Activated CD8-positive, alpha-beta T cell treated with anti-CD3 and anti-CD28 coated beads, Interleukin-2, amount 10 ng/mL, durations not matched to agents 7 days and 5 days (primary cell): ENCODE data around the gene CEP63. TPM values are rescaled to one million over a fixed set of nuclear protein-coding genes. Genes with fewer than 3 reads are reported as not detected.

Experiments used
- ATAC-seq: fragments of 150-1000 bp; cut with Tn5 transposase; one replicate; pipeline ENCODE4 v1.10.0; 2021; ENCODE audit warnings: moderate library complexity
- CTCF ChIA-PET: fragments of 350-600 bp; sonication (Branson Sonifier 250); formaldehyde crosslinking; loops from one replicate; lab custom pipeline; 2021; ENCODE audit warnings: antibody characterized with exemption; lab: Charles Lee
- POLR2A ChIA-PET: fragments of 350-600 bp; sonication (Branson Sonifier 250); formaldehyde crosslinking; loops from one replicate; lab custom pipeline; 2021; ENCODE audit warnings: antibody characterized with exemption; lab: Charles Lee
- DNase-seq: peaks from one replicate; pipeline ENCODE4 v3.0.0-alpha.2; 2020
- H3K27ac Mint-ChIP-seq: one replicate; pipeline ENCODE4 v1.8.0; 2021; ENCODE audit warnings: mild to moderate bottlenecking, mixed read lengths
- H3K27me3 Mint-ChIP-seq: one replicate; pipeline ENCODE4 v1.8.0; 2021; ENCODE audit warnings: low read depth, mixed read lengths
- H3K36me3 Mint-ChIP-seq: one replicate; pipeline ENCODE4 v1.8.0; 2021; ENCODE audit warnings: low read depth, mixed read lengths
- H3K4me1 Mint-ChIP-seq: one replicate; pipeline ENCODE4 v1.8.0; 2021; ENCODE audit warnings: low read depth, mixed read lengths
- H3K4me3 Mint-ChIP-seq: one replicate; pipeline ENCODE4 v1.8.0; 2021; ENCODE audit warnings: mild to moderate bottlenecking, mixed read lengths
- H3K9me3 Mint-ChIP-seq: one replicate; pipeline ENCODE4 v1.8.0; 2022; ENCODE audit warnings: mixed read lengths; ENCODE audit not compliant: insufficient read depth
- total RNA-seq, 2 experiments: library from RNA; stranded (reverse); gene quantifications; one replicate each; pipeline ENCODE4 v1.2.3, GENCODE V29; 2021

CEP63 gene
- total RNA-seq, 2 experiments from 2014 or later, result 26.5 to 27.7 TPM

DNA sequence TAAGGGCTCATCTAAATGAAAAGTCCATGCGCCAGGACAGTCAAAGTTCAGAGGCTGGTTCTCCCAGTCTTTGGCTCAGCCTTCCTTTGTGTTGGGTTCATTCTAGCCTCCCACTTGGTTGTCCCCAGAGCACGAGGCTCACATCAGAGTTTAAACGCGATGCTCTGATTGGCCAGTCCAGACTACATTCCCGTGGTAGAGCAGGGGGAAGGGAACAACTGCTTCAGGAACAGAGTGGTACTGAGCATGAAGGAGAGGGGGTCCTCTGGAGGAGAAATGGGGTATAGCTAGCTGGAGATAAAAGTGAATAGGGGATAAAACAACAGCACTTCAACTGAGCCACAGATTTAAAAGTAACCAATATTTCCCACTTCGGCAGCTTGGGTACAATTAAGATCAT lies 32.2 kb upstream of the CEP63 start:
- no peak overlapping the region for H3K27ac Mint-ChIP-seq
- no peaks in the 10 kb centered on the region for H3K36me3 Mint-ChIP-seq
- H3K4me3 Mint-ChIP-seq, result no peak overlapping the region
- CTCF ChIA-PET, result interaction anchor here (1.2 kb wide), 1 partner anchor 145 kb away, joined by 3 read pairs; no protein-coding TSS in a partner anchor
- ATAC-seq (no peak), DNase-seq (no peak)
- H3K4me1 Mint-ChIP-seq, result no peaks in the 10 kb centered on the region
- POLR2A ChIA-PET, result no interaction called here
- H3K27me3 Mint-ChIP-seq, result peaks cover 21% of the 10 kb centered on the region
- no peaks in the 10 kb centered on the region for H3K9me3 Mint-ChIP-seq

DNA sequence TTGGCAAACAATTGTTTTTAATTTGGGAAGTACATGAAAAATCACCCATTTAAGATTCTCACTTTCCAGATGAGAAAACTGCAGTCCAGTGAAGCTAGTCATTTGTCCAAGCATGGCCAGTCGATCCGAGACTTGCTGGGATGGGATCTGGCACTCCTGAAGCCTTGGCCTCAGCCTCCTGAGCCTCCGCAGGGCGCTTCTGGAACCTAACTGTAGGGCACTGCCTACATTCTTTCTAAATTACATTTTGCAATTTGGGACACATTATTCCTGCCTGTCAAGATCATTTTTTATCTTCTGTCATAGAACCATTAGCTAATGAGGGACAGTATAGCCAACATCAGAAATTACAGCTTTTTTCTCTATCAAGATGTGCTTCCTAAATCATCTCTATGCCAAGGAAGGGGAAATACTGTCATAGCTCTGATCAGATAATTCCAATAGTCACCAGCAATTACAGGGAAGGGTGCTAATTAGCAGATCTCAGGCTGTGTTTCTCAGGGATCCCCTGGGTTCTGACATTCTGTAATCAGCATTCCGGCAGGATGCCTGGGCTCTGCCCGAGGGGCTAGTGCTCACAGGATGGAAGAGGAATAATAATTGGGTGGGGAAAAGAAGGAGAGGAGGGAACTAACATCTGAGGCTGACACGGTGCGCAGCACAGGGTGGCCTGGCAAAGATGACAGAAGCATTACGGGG lies 28.3 kb upstream of the CEP63 start:
- DNase-seq (no peak), ATAC-seq (no peak)
- Mint-ChIP-seq H3K4me1 (no peaks in the 10 kb centered on the region), H3K36me3 (no peaks in the 10 kb centered on the region), H3K27ac (no peak overlapping the region), H3K4me3 (no peak overlapping the region), H3K27me3 (peaks cover 21% of the 10 kb centered on the region), H3K9me3 (no peaks in the 10 kb centered on the region)
- ChIA-PET POLR2A (no interaction called here), CTCF (no interaction called here)

DNA sequence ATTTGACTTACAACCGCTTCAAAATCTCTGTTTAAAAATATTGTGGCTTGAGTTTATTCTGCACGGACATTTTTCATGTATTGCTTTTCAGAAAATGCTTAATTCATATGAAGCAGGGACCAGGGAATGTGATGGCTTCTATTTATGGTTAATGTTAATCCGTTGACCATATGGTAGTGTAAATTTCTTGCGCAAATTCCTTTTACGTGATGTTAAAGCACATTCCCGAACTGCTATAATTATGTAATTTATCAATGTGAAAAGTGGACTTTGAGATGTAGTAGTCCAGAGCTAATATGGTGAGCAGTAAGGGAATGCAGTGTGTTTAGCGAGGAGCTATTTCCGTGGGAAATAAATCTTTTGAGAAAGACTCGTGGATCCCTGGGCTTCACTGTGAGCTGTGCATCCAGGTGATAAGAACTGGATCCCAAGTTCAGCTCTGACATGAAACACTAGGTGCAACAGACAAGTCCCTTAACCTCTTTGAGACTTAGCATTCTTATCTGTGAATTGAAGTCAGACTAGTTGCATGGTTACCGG lies 27.4 kb upstream of the CEP63 start:
- DNase-seq (no peak), ATAC-seq (no peak)
- H3K9me3 Mint-ChIP-seq, result no peaks in the 10 kb centered on the region
- H3K36me3 Mint-ChIP-seq, result no peaks in the 10 kb centered on the region
- H3K4me3 Mint-ChIP-seq, result no peak overlapping the region
- ChIA-PET POLR2A (no interaction called here), CTCF (no interaction called here)
- H3K27me3 Mint-ChIP-seq, result peaks cover 16% of the 10 kb centered on the region
- H3K27ac Mint-ChIP-seq, result no peak overlapping the region
- no peaks in the 10 kb centered on the region for H3K4me1 Mint-ChIP-seq

DNA sequence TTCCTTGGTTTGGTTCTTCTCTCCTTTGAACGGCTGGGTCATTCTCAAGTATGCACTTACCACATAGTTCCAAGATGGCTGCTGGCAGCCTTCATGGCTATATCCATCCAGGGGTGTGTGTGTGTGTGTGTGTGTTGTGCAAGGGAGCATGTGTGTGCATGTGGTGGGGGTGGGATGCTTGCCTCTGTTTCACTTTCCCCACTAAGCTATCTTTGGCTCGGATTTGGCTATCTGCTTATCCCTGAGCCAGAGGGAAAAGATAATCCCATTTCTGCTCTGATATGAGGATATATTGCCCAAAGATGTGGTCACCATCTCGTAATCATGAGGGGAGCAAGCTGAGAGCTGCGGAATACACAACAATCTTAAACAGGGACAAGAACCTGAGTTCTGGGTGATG lies 26.3 kb upstream of the CEP63 start:
- H3K27me3 Mint-ChIP-seq, result peaks cover 16% of the 10 kb centered on the region
- ATAC-seq (no peak), DNase-seq (no peak)
- H3K9me3 Mint-ChIP-seq, result no peaks in the 10 kb centered on the region
- no peaks in the 10 kb centered on the region for H3K36me3 Mint-ChIP-seq
- no peak overlapping the region for H3K27ac Mint-ChIP-seq
- ChIA-PET POLR2A (no interaction called here), CTCF (interaction anchor here (0.9 to 1.1 kb wide), 3 partner anchors 13 to 247 kb away, joined by 3 to 4 read pairs (median 3); no protein-coding TSS in a partner anchor)
- H3K4me3 Mint-ChIP-seq, result no peak overlapping the region
- H3K4me1 Mint-ChIP-seq, result no peaks in the 10 kb centered on the region

DNA sequence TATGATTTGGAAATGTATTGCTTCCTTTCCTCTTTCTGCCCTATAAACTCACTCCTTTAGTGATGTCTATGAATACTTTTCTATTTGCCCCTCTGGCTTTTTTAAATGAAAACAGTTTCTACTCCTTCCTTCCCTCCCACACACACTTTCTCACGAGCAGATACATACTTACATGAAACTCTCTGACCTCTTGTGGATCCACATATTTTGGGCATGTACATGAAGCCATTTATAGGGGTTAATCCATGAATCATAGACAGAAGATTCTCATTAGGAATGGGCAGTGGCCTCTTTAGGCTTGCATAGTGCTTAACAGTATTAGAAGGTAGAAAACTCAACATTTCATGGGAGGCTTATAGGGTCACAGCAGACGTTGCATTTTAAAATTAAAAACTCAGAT lies 24.9 kb upstream of the CEP63 start:
- DNase-seq, result no peak
- POLR2A ChIA-PET, result no interaction called here
- Mint-ChIP-seq H3K4me1 (no peaks in the 10 kb centered on the region), H3K27me3 (peaks cover 16% of the 10 kb centered on the region), H3K4me3 (no peak overlapping the region), H3K36me3 (no peaks in the 10 kb centered on the region), H3K9me3 (no peaks in the 10 kb centered on the region), H3K27ac (no peak overlapping the region)
- CTCF ChIA-PET, result no interaction called here
- no peak for ATAC-seq

DNA sequence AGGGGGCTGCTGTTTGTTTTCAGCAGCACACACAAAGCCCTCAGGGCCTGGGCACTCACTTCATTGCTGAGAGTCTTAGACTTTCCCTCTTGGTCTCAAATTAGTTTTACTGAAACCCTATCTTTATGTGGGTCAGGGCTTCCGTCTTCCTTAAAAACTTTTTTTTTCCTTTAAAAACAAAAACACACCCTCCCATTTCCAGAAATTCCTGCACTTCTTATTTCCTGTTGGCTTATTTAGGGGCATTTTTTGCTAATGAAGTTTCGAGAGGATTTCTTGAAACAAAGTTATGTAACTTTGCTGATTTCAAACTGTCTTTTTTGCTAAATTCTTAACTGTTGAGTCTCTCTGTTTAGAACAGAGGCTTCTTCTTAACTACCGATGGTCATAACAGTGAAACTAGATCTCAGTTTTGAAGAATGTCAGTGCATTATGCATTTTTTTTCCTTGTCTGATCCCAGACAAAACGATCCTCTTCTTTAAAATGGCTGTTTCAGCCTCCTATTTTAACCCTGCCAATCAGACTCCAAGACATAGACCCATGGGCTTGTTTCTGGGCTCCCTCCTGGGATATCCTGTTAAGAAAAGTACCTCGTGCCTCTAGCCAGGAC lies 23.4 kb upstream of the CEP63 start:
- ChIA-PET POLR2A (no interaction called here), CTCF (no interaction called here)
- no peak for ATAC-seq
- Mint-ChIP-seq H3K36me3 (no peaks in the 10 kb centered on the region), H3K27ac (no peak overlapping the region), H3K27me3 (peaks cover 13% of the 10 kb centered on the region), H3K9me3 (no peaks in the 10 kb centered on the region), H3K4me3 (no peak overlapping the region), H3K4me1 (no peaks in the 10 kb centered on the region)
- no peak for DNase-seq

DNA sequence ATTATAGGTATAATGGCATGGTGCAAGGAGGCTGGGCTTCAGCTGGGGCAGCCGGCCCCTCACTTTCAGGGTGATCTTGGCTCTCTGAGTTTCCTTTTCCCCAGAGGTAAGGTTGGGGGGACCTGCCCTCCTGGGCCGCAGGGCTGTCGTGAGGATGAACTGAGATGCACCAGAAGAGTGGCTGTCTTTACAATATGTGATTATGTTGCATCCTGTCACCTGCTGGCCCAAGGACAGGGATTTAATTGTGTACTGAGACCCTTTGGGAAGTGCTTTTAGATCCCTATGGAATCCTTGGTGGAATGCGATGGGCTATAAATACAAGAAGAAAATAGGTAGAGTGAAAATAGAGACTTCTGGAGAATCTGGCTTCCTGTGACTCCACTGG lies 22.2 kb upstream of the CEP63 start:
- DNase-seq, result no peak
- ChIA-PET CTCF (interaction anchor here (1.0 kb wide), 1 partner anchor 10 kb away, joined by 3 read pairs; no protein-coding TSS in a partner anchor), POLR2A (interaction anchor here (0.8 kb wide), 1 partner anchor 22 kb away, joined by 3 read pairs; the partner anchor contains the start of genes ANAPC13 and CEP63)
- Mint-ChIP-seq H3K27me3 (peaks cover 9% of the 10 kb centered on the region), H3K36me3 (no peaks in the 10 kb centered on the region), H3K4me1 (no peaks in the 10 kb centered on the region), H3K4me3 (no peak overlapping the region), H3K9me3 (no peaks in the 10 kb centered on the region), H3K27ac (no peak overlapping the region)
- ATAC-seq, result no peak

DNA sequence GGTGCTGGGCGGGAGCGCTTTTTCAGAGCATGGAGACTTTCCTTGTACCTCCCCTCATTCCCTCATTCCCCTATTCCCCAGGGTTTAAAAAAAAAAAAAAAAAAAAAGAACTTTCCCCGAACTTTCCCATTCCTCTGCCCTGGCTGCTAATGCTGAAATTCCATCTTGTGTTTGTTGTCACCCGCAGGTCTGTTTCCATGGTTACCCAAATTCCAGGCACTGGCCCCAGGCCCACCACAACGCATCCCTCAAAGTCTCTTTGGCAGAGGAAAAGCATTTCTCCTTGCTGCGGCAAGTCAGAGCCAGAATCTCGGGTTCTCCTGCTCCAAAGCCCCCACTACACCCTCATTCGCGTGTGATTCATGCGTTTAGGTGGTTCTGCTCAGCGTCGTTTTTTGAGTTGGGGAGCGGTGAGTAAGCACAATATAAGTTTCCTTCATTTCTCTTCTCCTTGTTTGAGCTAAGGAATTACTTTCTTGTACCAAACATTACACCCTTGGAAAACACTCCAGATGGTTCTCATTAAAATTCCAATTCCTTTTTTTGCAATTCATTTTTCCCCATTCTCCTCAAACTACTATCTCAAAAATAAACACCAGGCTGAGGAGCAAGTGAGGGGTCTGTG lies 21.7 kb upstream of the CEP63 start:
- Mint-ChIP-seq H3K27me3 (peaks cover 9% of the 10 kb centered on the region), H3K9me3 (no peaks in the 10 kb centered on the region), H3K4me3 (no peak overlapping the region), H3K4me1 (no peaks in the 10 kb centered on the region), H3K36me3 (no peaks in the 10 kb centered on the region), H3K27ac (no peak overlapping the region)
- POLR2A ChIA-PET, result interaction anchor here (0.8 kb wide), 1 partner anchor 21 kb away, joined by 3 read pairs; the partner anchor contains the start of genes ANAPC13 and CEP63
- ATAC-seq, result no peak
- CTCF ChIA-PET, result interaction anchor here (1.0 kb wide), 1 partner anchor 10 kb away, joined by 3 read pairs; no protein-coding TSS in a partner anchor
- no peak for DNase-seq

DNA sequence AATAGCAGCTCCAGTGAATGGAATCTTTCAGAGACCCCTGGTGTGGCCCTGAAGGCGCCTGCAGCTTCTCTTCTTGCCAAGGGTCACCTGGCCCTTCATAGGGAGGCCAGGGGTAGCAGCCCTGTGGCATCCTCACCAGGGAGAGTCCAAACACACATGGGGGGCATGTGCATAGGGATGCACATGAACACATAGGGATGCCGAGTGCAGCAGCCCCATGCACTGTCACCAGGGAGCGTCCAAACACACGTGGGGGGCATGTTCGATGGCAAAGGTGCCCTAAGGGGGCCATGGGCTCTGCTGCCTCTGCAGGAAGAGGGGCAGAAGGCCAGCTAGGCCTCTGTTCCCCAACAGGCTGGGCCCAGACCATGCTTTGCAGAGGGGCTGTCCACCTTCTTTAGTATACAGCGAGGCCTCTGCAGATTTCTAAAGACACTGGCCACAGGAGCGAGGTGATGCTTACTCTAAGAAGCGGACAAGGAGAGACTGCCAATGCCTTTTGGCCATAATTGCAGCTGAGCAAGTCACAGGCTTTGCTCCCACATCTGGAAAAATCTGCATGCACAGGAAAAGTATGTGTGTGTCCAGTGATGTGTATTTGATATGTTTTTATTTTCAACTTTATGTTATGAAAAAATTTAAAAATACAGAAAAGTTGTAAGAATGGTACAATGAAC lies 21.0 kb upstream of the CEP63 start:
- Mint-ChIP-seq H3K27me3 (peaks cover 3% of the 10 kb centered on the region), H3K4me3 (no peak overlapping the region), H3K36me3 (no peaks in the 10 kb centered on the region), H3K27ac (no peak overlapping the region), H3K9me3 (no peaks in the 10 kb centered on the region), H3K4me1 (no peaks in the 10 kb centered on the region)
- ChIA-PET CTCF (interaction anchor here (1.0 kb wide), 1 partner anchor 9 kb away, joined by 3 read pairs; no protein-coding TSS in a partner anchor), POLR2A (no interaction called here)
- DNase-seq (peak; percentile 4), ATAC-seq (no peak)

DNA sequence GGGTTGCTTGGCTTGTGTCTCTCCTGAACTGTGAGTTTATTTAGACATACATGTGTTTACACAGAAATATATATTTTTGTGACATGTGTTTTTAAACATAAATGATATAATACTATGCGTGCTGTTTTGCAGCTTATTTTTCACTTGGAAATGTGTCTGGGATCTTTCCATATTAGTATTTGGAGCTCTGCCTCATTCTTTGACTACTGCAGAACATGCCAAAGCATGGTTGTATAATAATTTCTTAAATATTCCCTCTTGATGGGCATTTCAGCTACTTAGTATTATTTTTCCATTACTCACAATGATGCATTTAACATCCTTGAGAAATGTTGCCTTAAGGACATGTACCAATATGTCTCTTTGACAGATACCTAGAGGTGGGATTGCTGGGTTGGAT lies 19.5 kb upstream of the CEP63 start:
- H3K36me3 Mint-ChIP-seq, result no peaks in the 10 kb centered on the region
- no peak for DNase-seq
- no peaks in the 10 kb centered on the region for H3K27me3 Mint-ChIP-seq
- H3K4me1 Mint-ChIP-seq, result no peaks in the 10 kb centered on the region
- ChIA-PET POLR2A (no interaction called here), CTCF (no interaction called here)
- no peaks in the 10 kb centered on the region for H3K9me3 Mint-ChIP-seq
- no peak overlapping the region for H3K4me3 Mint-ChIP-seq
- no peak overlapping the region for H3K27ac Mint-ChIP-seq
- ATAC-seq, result no peak

DNA sequence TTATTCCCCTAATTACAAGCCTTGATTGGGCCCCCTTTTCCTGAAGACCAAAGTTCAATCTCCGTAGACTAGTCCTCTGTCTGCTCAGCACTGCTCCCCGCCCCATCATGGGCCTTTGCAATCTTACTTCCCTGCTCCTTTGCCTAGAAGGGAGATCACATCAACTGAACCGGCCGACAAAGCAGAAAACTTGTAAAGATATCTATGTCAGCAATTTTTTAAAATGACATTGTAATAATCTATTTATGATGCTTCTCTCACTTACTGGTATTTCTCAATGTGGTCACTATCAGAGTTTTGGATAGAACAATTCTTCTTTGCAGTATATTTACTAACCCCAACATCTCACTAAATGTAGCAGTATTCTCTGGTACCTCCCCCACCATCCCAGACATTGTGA lies 17.3 kb upstream of the CEP63 start:
- H3K4me1 Mint-ChIP-seq, result no peaks in the 10 kb centered on the region
- no peak for ATAC-seq
- H3K9me3 Mint-ChIP-seq, result no peaks in the 10 kb centered on the region
- ChIA-PET CTCF (no interaction called here), POLR2A (no interaction called here)
- no peaks in the 10 kb centered on the region for H3K27me3 Mint-ChIP-seq
- H3K4me3 Mint-ChIP-seq, result no peak overlapping the region
- H3K27ac Mint-ChIP-seq, result no peak overlapping the region
- no peak for DNase-seq
- no peaks in the 10 kb centered on the region for H3K36me3 Mint-ChIP-seq
